ENCODE data around the gene KAZN. TPM values are rescaled to one million over a fixed set of nuclear protein-coding genes. Genes with fewer than 3 reads are reported as not detected.

Gene KAZN
- total and polyA plus RNA-seq, 2 of the 8 experiments (the other 6 are each of a cell fraction or from before 2014, with no cell fraction given), result 3.7 to 11.8 TPM

DNA sequence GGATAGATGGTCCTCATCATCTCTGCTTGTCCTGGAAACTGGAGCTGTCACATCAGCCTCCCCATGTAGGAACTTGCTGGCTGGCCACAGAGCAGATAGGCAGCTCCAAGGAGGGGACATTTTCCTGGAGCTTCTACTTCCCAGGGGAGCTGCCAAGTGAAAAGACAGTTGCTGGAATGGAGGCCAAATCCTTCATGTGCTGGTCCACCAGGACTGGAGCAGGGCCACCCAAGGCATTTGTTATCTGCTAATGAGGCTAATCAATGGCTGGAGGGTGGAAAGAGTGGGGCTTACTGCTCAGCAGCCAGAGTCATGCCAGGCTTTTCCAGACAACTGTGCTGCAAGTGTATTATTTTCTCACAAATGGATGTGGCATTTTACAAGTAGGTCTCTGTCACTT is 22.5 kb downstream of the KAZN start:
- Histone ChIP-seq H3K14ac (ENCODE audit: insufficient read length) (no peak overlapping the region), H2AFZ (ENCODE audit: low read length) (no peak overlapping the region), H3K23ac (ENCODE audit: insufficient read length) (no peak overlapping the region), H2BK12ac (ENCODE audit: low read depth, low read length) (no peak overlapping the region), H3K18ac (ENCODE audit: extremely low read depth, low read length) (no peak overlapping the region), H3K23me2 (ENCODE audit: low read depth, low read length) (no peaks in the 10 kb centered on the region), H3K79me1 (ENCODE audit: low read depth, low read length) (peaks cover 6% of the 10 kb centered on the region; the same call in 1 of the 2 replicates), H3K4me1 (replicated peaks in 1 of 4; ENCODE audit: control insufficient read depth in 3 of 4, insufficient read depth in 4 of 4, low read length in 3 of 4) (peaks cover 0 to 7% (median 4%) of the 10 kb centered on the region in 4 experiments; a peak in 4 of 7 replicates), H4K5ac (ENCODE audit: insufficient read length, low read depth, low read length) (no peak overlapping the region), H3K4me3 (ENCODE audit: extremely low read depth in 1 of 4, insufficient read depth in 2 of 4, low read depth in 3 of 4, low read length in 4 of 4) (no peak overlapping the region), H3K4me2 (ENCODE audit: insufficient read depth in 1 of 2, low read depth in 2 of 2, low read length in 2 of 2) (no peak overlapping the region), H3K36me3 (ENCODE audit: control insufficient read depth in 2 of 4, insufficient read depth in 4 of 4, low read length in 3 of 4) (no peaks in the 10 kb centered on the region), H3K27ac (ENCODE audit: low read depth, low read length) (no peak overlapping the region), H2BK20ac (ENCODE audit: low read length) (no peak overlapping the region), H3K79me2 (ENCODE audit: control insufficient read depth in 1 of 2, insufficient read depth in 2 of 2, low read length in 2 of 2) (no peaks in the 10 kb centered on the region; a peak in 1 of 4 replicates), H3K4ac (replicated peaks; ENCODE audit: insufficient read length, low read depth, low read length) (no peak overlapping the region), H3K27me3 (replicated peaks in 1 of 4; ENCODE audit: control insufficient read depth in 3 of 4, extremely low read depth in 1 of 4, insufficient read depth in 3 of 4, low read length in 3 of 4) (no peaks in the 10 kb centered on the region), H3K9ac (replicated peaks in 1 of 4; ENCODE audit: extremely low read depth in 1 of 4, low read depth in 3 of 4, low read length in 3 of 4) (no peak overlapping the region), H2BK120ac (replicated peaks; ENCODE audit: low read depth, low read length) (no peak overlapping the region), H2BK5ac (ENCODE audit: low read depth, low read length) (no peak overlapping the region), H4K8ac (ENCODE audit: extremely low read depth, insufficient read depth, low read length) (no peak overlapping the region), H2AK5ac (ENCODE audit: low read depth, low read length) (no peak overlapping the region), H4K91ac (replicated peaks; ENCODE audit: insufficient read length, low read length) (no peak overlapping the region), H4K20me1 (replicated peaks in 1 of 2; ENCODE audit: control insufficient read depth in 1 of 2, insufficient read depth in 2 of 2, low read length in 2 of 2) (no peaks in the 10 kb centered on the region), H3K9me3 (ENCODE audit: insufficient read depth in 2 of 2, low read depth in 1 of 2, low read length in 1 of 2) (peaks cover 0 to 2% of the 10 kb centered on the region in 2 experiments; a peak in 1 of 4 replicates), H2BK15ac (ENCODE audit: low read length) (no peak overlapping the region), H3K56ac (replicated peaks; ENCODE audit: insufficient read length, low read depth, low read length) (no peak overlapping the region)
- CTCF ChIA-PET (ENCODE audit: partially characterized antibody), result interaction anchor here (0.9 to 1.1 kb wide), 2 partner anchors 13 to 417 kb away, joined by 3 read pairs; no protein-coding TSS in a partner anchor
- DNase-seq (ENCODE audit: low read depth in 1 of 2, low spot score in 2 of 2), result no peak
- no peak for FAIRE-seq
- POLR2A ChIA-PET (ENCODE audit: partially characterized antibody), result interaction anchor here (1.2 kb wide), 1 partner anchor 11 kb away, joined by 3 read pairs; no protein-coding TSS in a partner anchor
- TF ChIP-seq CHD2 (IDR thresholded peaks at IDR 0.05; ENCODE audit: low read length) (no peak), POLR2AphosphoS5 (IDR thresholded peaks at IDR 0.05; ENCODE audit: low read depth, low read length) (no peak), JUND (IDR thresholded peaks at IDR 0.05; ENCODE audit: low read length) (no peak), FOSL1 (IDR thresholded peaks at IDR 0.05; ENCODE audit: insufficient read depth, low read depth, low read length) (no peak), SRF (IDR thresholded peaks at IDR 0.05; ENCODE audit: low read depth, low read length) (no peak), SP1 (IDR thresholded peaks at IDR 0.05; ENCODE audit: low read depth, low read length) (no peak), NRF1 (IDR thresholded peaks at IDR 0.05; ENCODE audit: low read depth, low read length) (no peak), SAP30 (IDR thresholded peaks at IDR 0.05; ENCODE audit: insufficient read depth, insufficient replicate concordance, low read length) (no peak), MAFK (IDR thresholded peaks at IDR 0.05; ENCODE audit: low read depth, low read length) (no peak), SUZ12 (IDR thresholded peaks at IDR 0.05; ENCODE audit: low read length) (no peak), YY1 (IDR thresholded peaks at IDR 0.05; ENCODE audit: low read depth, low read length) (no peak), EZH2 (IDR thresholded peaks at IDR 0.05; ENCODE audit: low read depth, low read length, severe bottlenecking) (no peak)
